Breast epithelium (tissue), 3 donors: ENCODE results near the gene GRAMD2A.

Experiments
- POLR2AphosphoS5 ChIP-seq, 3 donors: sonication (generic); formaldehyde crosslinking; IDR thresholded peaks; one replicate each; pipeline ENCODE4 v1.6.1; 2017; ENCODE audit warnings: antibody characterized with exemption in 3 of 3
- TF ChIP-seq, protein P1 (sequence below), 3 donors: fragments of 450-650 bp; IDR thresholded peaks; one replicate each; pipeline ENCODE4 v1.5.1; 2016 to 2017; ENCODE audit warnings: antibody characterized with exemption in 3 of 3, mild to moderate bottlenecking in 3 of 3, moderate library complexity in 3 of 3

DNA sequence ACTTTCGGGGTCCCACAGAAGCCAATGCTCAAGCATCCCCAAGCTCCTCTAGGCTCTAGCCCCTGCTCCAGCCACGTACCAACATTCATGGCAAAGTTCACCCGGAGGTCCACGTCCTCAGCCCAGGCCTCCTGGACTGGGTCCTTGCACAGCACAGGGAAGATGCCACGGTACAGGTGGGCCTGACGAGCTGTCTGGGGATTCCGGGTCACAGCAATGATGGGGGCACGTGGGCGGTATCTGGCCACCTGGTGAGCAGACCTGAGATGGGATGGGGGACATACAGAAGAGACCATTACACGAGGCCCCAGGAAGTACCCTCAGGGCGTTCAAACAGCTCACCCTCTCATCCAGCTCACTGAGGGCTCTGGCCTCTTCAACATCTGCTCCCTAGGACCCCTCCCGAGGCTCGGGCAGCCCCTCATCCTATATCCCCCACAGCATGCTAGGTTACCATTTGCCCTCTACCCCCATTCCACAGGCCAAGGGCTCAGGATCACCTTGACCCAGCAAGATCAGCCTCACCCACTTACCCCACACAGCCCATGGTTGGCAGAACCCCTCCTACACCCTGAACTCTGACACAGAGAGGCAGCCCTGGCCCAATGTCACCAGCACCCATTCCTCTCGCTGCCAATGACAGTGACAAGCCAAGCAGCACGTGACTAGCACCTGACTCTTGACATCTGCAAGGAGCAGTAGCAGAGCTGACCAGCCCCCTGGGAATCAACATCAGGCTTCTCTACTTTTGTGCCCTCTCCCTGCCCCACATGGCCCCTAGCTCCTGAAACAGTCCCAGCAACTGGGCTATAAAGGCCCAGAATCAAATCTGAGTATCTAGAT lies 3.0 kb upstream of the GRAMD2A start:
- TF ChIP-seq, protein P1, sequence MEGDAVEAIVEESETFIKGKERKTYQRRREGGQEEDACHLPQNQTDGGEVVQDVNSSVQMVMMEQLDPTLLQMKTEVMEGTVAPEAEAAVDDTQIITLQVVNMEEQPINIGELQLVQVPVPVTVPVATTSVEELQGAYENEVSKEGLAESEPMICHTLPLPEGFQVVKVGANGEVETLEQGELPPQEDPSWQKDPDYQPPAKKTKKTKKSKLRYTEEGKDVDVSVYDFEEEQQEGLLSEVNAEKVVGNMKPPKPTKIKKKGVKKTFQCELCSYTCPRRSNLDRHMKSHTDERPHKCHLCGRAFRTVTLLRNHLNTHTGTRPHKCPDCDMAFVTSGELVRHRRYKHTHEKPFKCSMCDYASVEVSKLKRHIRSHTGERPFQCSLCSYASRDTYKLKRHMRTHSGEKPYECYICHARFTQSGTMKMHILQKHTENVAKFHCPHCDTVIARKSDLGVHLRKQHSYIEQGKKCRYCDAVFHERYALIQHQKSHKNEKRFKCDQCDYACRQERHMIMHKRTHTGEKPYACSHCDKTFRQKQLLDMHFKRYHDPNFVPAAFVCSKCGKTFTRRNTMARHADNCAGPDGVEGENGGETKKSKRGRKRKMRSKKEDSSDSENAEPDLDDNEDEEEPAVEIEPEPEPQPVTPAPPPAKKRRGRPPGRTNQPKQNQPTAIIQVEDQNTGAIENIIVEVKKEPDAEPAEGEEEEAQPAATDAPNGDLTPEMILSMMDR (IDR thresholded peaks at IDR 0.05): no peak
- TF ChIP-seq POLR2AphosphoS5 (IDR thresholded peaks at IDR 0.05): no peak
